Colonic mucosa (tissue), 4 donors: Measurements from ENCODE around the gene RTCA. TPM values are rescaled to one million over a fixed set of nuclear protein-coding genes. Genes with fewer than 3 reads are reported as not detected.
"Not testable (repeated sequence)": the region's sequence is repeated elsewhere in the genome, so short reads cannot be mapped to it uniquely, and the experiment has no call there.

Experiments used
- DNase-seq: peaks from one replicate; pipeline ENCODE4 v3.0.0-alpha.2; 2020
- H3K27ac ChIP-seq: fragments of 200-600 bp; one replicate; pipeline ENCODE4 v1.8.0; 2021
- H3K27me3 ChIP-seq: fragments of 200-600 bp; one replicate; pipeline ENCODE4 v1.8.0; 2021
- H3K36me3 ChIP-seq: fragments of 200-600 bp; one replicate; pipeline ENCODE4 v1.8.0; 2021
- H3K4me1 ChIP-seq: fragments of 200-600 bp; one replicate; pipeline ENCODE4 v1.8.0; 2021; ENCODE audit warnings: mild to moderate bottlenecking
- H3K4me3 ChIP-seq: fragments of 200-600 bp; one replicate; pipeline ENCODE4 v1.8.0; 2021
- H3K9ac ChIP-seq, 2 donors: one replicate each; pipeline ENCODE4 v1.7.0; 2013; ENCODE audit warnings: control low read depth in 2 of 2, low read depth in 2 of 2, low read length in 2 of 2
- H3K9me3 ChIP-seq: fragments of 200-600 bp; one replicate; pipeline ENCODE4 v1.8.0; 2021
- intact Hi-C: fragments of 100-400 bp; cut with DNase I; formaldehyde crosslinking; loops from one replicate; pipeline ENCODE4 v1.14.1; 2022
- total RNA-seq, 2 donors: library from RNA; stranded (reverse); fragmentation: NEBNext Ultra II Directional in 1 of 2; extraction: Animal tissue kit (Norgen Biotek cat#: 25700) in 1 of 2; gene quantifications; one replicate each; pipeline ENCODE4 v1.2.1, GENCODE V29; 2021
- TF ChIP-seq, protein P1 (sequence below): fragments of 200-600 bp; IDR thresholded peaks from one replicate; pipeline ENCODE4 v1.8.0; 2022; ENCODE audit warnings: antibody characterized with exemption, mild to moderate bottlenecking
- donor health status: healthy.
- donor health status: DM: no; HTN: no; CAD: no.
- donor health status: DM: no; HTN: no; CAD: no.

RTCA gene
- total RNA-seq, 2 donors from 2014 or later = 39.4 to 41.4 TPM

DNA sequence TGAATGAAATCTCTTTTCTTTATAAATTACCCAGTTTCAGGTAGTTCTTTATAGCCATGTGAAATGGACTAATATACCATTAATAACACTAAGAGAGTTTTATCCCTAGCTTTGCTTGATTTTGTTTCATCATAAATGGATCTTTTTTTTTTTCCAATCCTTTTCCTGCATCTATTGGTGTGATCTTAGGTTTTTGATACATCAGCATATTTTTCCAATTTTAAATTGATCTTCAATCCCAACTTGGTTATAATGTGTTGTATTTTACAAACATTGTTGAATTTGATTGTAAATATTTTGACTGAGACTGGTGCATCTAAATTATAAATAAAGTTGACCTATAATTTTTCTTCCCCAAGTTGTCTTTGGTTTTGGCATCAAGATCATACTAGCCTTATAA is 4.3 kb upstream of the RTCA start:
- H3K4me3 ChIP-seq = no peak overlapping the region
- TF ChIP-seq, protein P1, sequence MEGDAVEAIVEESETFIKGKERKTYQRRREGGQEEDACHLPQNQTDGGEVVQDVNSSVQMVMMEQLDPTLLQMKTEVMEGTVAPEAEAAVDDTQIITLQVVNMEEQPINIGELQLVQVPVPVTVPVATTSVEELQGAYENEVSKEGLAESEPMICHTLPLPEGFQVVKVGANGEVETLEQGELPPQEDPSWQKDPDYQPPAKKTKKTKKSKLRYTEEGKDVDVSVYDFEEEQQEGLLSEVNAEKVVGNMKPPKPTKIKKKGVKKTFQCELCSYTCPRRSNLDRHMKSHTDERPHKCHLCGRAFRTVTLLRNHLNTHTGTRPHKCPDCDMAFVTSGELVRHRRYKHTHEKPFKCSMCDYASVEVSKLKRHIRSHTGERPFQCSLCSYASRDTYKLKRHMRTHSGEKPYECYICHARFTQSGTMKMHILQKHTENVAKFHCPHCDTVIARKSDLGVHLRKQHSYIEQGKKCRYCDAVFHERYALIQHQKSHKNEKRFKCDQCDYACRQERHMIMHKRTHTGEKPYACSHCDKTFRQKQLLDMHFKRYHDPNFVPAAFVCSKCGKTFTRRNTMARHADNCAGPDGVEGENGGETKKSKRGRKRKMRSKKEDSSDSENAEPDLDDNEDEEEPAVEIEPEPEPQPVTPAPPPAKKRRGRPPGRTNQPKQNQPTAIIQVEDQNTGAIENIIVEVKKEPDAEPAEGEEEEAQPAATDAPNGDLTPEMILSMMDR = no peak
- no peaks in the 10 kb centered on the region for H3K27me3 ChIP-seq
- H3K36me3 ChIP-seq = no peaks in the 10 kb centered on the region
- intact Hi-C loops = loop anchor here (10.0 kb wide), 1 partner anchor 127 kb away; the partner anchor contains the start of genes SASS6 and TRMT13
- no peak overlapping the region for H3K9ac ChIP-seq
- no peak for DNase-seq
- H3K4me1 ChIP-seq = peaks cover 4% of the 10 kb centered on the region
- H3K9me3 ChIP-seq = no peaks in the 10 kb centered on the region
- no peak overlapping the region for H3K27ac ChIP-seq

DNA sequence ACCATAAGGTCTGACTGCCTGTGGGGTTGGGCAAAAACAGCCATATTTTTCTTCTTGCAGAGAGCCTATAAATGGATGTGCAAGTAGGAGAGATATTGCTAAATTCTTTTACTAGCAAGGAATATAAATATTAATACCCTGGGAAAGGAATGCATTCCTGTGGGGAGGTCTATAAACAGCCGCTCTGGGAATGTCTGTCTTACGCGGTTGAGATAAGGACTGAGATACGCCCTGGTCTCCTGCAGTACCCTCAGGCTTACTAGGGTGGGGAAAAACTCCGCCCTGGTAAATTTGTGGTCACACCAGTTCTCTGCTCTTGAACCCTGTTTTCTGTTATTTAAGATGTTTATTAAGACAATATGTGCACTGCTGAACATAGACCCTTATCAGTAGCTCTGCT is 1.9 kb upstream of the RTCA start:
- not testable (repeated sequence) for H3K4me3 ChIP-seq, H3K9ac ChIP-seq, DNase-seq, H3K27ac ChIP-seq, H3K36me3 ChIP-seq, H3K27me3 ChIP-seq, H3K9me3 ChIP-seq, H3K4me1 ChIP-seq
- intact Hi-C loops = loop anchor here (10.0 kb wide), 1 partner anchor 129 kb away; the partner anchor contains the start of genes SASS6 and TRMT13

DNA sequence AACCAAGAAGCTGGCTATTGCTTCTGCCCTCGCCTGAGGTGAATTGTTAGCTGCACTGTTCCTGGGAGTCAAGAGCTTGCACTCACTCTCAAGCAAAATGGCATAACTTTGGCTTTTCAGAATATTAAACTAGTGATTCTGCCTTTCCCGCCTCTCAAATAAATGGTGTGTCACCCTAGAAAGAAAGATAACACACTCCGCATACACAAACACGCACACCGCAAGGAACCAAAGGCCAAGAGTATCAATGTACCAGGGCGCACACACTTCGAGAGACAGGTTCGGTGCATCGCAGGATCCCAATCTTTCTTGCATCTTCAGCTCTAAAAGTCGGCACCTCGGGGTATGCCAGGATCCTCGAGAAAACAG is 470 bp upstream of the RTCA start:
- intact Hi-C loops = loop anchor here (10.0 kb wide), 1 partner anchor 131 kb away; the partner anchor contains the start of genes SASS6 and TRMT13
- TF ChIP-seq, protein P1 = no peak
- H3K9ac ChIP-seq = peak overlapping the region; percentile 54 to 98
- H3K27ac ChIP-seq = peak overlapping the region; percentile 89
- DNase-seq = no peak
- peaks cover 10% of the 10 kb centered on the region for H3K4me1 ChIP-seq
- H3K9me3 ChIP-seq = no peaks in the 10 kb centered on the region
- H3K4me3 ChIP-seq = peak overlapping the region; percentile 91
- no peaks in the 10 kb centered on the region for H3K27me3 ChIP-seq
- H3K36me3 ChIP-seq = no peaks in the 10 kb centered on the region

DNA sequence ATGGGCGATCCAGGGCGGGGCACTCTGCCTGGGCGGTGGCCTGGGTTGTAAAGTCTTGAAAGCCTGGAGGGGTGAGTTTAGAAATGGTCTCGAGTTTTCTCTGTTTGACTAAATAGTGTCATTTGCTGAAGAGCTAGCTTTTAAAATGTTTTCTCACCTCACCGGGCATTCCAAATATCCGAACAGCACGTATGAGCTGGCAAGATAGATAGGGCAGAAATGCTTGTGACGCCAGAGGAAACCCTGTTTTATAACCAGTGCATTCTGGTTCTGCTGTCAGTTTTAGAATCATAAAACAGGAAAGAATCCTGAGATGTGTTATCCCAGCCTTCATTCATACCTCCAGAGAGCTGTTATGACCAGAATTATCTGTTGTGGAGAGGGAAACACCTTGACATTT is 725 bp downstream of the RTCA start:
- Histone ChIP-seq H3K4me1 (peaks cover 10% of the 10 kb centered on the region), H3K27me3 (no peaks in the 10 kb centered on the region), H3K9ac (peak overlapping the region; percentile 83 to 98), H3K27ac (peak overlapping the region; percentile 89), H3K36me3 (no peaks in the 10 kb centered on the region), H3K4me3 (peak overlapping the region; percentile 91), H3K9me3 (no peaks in the 10 kb centered on the region)
- DNase-seq = peak; percentile 80
- TF ChIP-seq, protein P1 = no peak
- intact Hi-C loops = loop anchor here (10.0 kb wide), 1 partner anchor 132 kb away; the partner anchor contains the start of genes SASS6 and TRMT13

DNA sequence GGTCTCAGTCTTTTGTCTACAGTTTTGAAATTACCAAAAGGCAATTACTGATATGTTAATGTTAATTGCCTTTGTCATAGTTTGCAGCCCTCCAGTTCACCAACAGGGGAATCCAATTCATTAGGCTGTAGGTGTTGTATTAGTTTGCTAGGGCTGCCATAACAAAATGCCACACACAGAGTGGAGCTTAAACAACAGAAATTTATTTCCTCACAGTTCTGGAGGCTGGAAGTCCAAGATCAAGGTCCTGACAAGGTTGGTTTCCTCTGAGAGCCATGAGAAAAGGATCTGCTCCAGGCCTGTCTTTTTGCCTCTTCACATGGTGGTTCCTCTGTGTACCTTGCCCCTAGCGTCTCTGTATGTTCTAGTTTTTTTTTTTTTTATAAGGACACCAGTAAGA is 1.3 kb downstream of the RTCA start:
- no peak for DNase-seq
- TF ChIP-seq, protein P1 = no peak
- Histone ChIP-seq H3K4me1 (peaks cover 10% of the 10 kb centered on the region), H3K4me3 (peak overlapping the region; percentile 91), H3K9me3 (no peaks in the 10 kb centered on the region), H3K9ac (no peak overlapping the region), H3K27me3 (no peaks in the 10 kb centered on the region), H3K27ac (no peak overlapping the region), H3K36me3 (no peaks in the 10 kb centered on the region)
- intact Hi-C loops = loop anchor here (10.0 kb wide), 1 partner anchor 132 kb away; the partner anchor contains the start of genes SASS6 and TRMT13

DNA sequence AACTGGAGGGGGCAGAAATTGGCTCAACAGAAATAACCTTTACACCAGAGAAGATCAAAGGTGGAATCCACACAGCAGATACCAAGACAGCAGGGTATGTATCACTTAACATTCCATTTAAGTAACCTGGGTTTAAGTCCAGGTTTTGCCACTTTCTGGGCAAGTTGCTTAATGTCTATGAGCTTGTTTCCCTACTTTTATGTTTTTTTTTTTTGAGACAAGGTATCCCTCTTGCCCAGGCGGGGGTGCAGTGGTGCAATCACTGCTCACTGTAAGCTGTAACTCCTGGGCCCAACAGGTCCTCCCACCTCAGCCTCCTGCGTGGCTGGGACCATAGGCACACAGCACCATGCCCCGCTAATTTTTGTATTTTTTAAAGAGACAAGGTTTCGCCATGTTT is 2.2 kb downstream of the RTCA start:
- H3K4me1 ChIP-seq = peaks cover 10% of the 10 kb centered on the region
- TF ChIP-seq, protein P1 = no peak
- intact Hi-C loops = loop anchor here (10.0 kb wide), 1 partner anchor 133 kb away; the partner anchor contains the start of genes SASS6 and TRMT13
- H3K9me3 ChIP-seq = no peaks in the 10 kb centered on the region
- H3K27ac ChIP-seq = no peak overlapping the region
- H3K4me3 ChIP-seq = no peak overlapping the region
- no peaks in the 10 kb centered on the region for H3K36me3 ChIP-seq
- no peaks in the 10 kb centered on the region for H3K27me3 ChIP-seq
- no peak for DNase-seq
- H3K9ac ChIP-seq = no peak overlapping the region
